Activated gamma-delta T cell treated with Interleukin-2 at 50 U/mL for 16 hours (primary cell): ENCODE results near the gene MAPKAPK3.

Source experiments
- DNase-seq: peaks from one replicate; pipeline ENCODE4 v3.0.0-alpha.2; 2020

The MAPKAPK3 gene

DNA sequence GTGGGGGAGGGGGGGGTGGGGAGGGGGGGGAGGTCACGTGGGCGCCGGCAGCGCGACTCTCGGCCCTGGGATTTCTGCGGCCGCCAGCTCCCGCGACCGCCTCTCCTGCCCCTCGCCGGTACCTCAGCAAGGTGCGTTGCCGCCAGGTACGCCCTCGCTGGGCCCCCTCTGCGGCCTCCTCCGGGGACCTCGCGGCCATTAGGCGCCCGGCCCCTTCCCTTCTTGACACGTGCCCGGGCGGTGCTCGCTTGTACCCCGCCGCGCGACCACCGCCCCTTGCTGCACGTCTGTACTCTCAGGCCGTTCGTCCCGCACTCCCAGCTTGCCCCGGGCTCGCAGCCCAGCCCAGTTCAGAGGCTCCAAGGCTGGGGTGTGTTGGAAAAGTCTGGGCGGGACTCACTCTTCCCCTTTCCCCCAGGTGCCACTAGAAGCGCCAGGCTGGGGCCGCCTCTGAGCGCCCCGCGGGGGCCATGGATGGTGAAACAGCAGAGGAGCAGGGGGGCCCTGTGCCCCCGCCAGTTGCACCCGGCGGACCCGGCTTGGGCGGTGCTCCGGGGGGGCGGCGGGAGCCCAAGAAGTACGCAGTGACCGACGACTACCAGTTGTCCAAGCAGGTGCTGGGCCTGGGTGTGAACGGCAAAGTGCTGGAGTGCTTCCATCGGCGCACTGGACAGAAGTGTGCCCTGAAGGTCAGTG is at the start of gene MAPKAPK3:
MAPKAPK3 (plus strand) TSS at position 56 of the 696 bp plus-strand sequence; CDS start at position 471, 415 bp downstream.
- no peak for DNase-seq

- peak; percentile 94 for DNase-seq
Measured at GRCh38 chr3:50567386-50568167, 49.4 kb upstream of the MAPKAPK3 start, which contains the start of gene C3orf18. Gene C3orf18 (minus strand): TSS chr3:50567747. CDS start chr3:50565699, 2,048 bp downstream.

GRCh38 chr3:50568947-50569749 is 47.8 kb upstream of the MAPKAPK3 start, which contains the start of gene HEMK1:
Gene HEMK1 (plus strand): TSS chr3:50569522. CDS start chr3:50571105, 1,583 bp downstream.
- peak; percentile 93 for DNase-seq

DNA sequence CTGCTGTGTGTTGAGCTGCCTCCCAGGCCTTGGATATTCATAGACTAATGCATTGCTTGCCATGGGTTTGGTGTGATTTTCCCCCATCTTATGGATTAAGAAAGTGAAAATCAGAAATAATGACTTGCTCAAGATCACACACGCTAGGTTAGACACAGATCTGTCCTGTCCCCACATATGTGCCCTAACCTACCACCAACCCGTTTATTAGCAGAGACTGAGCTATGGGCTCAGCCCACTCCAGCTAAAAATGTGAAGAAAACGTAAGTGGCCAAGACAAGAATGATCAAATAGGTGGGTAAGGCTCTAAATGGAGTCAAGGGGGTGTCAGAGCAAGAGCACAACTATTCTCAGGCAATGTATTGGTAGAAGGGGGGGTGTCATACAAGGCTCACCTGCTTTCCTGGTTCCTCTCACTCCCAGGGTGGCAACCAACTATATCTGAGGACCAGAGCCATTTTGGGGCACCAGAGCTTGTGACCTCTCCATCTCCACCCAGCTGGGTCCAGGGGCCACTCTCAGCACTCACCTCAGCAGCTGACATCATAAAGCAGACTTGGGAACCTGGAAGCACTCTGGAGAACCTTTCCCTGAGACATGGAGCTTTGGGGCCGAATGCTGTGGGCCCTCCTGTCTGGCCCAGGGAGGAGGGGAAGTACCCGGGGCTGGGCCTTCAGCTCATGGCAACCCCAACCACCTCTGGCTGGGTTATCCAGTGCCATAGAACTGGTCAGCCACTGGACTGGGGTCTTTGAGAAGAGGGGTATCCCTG is 46.3 kb upstream of the MAPKAPK3 start:
- DNase-seq, result no peak

DNA sequence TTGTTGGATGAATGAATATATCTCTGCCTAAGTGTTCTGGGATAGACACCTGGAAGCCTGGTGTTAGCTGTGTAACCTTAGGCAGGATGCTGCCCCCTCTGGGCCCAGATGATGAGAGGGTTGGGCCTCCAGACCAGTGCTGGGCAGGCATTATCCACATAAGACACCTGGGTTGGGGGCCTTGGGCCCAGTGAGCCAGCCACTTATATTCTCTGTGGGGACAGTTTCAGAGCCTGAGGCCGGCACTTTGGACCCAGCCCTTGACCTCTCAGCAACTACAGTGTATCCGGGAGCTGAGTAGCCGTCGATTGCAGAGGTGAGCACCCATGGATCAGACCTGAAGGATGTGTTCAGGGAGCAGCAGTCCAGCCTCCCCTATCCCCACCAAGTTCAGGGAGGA is 45.5 kb upstream of the MAPKAPK3 start:
- no peak for DNase-seq

DNA sequence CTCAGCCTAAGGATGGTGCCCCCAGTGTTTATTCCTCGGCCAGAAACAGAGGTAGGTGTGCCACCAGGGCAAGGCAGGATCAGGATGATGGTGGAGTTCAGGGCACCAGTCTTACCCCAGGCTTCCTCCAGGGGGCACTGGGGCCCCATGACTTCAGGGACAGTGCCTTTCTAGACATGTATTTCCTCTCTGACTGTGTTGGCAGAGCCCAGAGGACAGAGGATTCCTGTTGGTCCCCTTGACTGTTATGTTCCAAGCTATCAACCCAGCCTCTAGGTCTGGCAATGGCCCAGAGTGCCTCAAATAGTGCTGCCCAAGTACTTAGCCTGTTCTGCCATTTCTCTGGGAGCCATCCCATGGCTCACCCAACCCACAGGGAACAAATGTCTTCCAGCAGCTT is 44.8 kb upstream of the MAPKAPK3 start:
- DNase-seq, result peak; percentile 81

DNA sequence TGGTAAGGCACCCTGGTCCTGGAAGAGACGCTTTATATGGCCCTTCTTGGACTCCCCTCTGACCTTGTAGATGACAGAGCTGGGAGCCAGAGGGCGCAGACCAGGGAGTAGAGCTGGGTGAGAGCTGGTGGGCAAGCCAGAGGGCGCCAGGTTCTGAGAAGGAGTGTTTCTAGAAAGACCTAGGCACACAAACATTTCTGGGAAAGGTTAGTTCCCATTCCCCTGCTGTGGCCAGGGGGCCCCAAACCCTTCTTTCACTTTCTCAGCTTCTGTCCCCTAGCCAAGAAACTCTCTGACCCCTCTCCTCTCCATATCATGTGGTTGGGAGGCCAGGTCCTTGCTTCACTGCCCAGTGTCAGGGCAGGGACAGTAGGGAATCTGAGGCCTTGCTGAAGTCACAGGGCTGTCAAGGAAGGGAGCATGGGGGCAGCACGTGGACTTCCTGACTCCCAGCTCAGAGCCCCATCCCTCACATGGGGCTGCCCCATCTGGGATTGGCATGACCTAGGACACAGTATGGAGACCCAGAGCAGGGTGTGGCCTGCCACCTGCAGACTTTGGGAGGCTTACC is 44.1 kb upstream of the MAPKAPK3 start:
- DNase-seq, result no peak

- DNase-seq, result peak; percentile 68
Measured at GRCh38 chr3:50573566-50574443, 43.1 kb upstream of the MAPKAPK3 start.

- DNase-seq, result no peak
Measured at GRCh38 chr3:50574444-50574831, 42.5 kb upstream of the MAPKAPK3 start.

DNA sequence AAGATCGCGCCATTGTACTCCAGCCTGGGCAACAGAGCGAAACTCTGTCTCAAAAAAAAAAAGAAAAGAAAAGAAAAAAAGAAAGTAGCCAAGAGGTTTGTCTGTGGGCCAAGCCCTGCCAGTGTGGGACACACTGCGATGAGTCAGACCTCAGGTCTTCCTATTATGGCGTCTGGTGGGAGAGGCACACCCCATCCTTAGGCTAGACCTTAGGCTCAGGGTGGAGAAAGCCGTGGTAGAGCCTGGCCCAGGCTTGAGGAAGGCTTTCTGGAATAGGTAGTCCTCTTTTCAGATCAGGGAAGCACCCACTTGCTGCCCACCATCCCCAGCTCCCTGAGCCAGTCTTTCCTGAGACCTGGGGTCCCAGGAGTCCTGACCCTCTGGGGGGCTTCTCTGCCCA is 41.6 kb upstream of the MAPKAPK3 start:
- DNase-seq, result no peak

GRCh38 chr3:50577348-50577747 is 39.6 kb upstream of the MAPKAPK3 start:
- DNase-seq, result no peak

DNA sequence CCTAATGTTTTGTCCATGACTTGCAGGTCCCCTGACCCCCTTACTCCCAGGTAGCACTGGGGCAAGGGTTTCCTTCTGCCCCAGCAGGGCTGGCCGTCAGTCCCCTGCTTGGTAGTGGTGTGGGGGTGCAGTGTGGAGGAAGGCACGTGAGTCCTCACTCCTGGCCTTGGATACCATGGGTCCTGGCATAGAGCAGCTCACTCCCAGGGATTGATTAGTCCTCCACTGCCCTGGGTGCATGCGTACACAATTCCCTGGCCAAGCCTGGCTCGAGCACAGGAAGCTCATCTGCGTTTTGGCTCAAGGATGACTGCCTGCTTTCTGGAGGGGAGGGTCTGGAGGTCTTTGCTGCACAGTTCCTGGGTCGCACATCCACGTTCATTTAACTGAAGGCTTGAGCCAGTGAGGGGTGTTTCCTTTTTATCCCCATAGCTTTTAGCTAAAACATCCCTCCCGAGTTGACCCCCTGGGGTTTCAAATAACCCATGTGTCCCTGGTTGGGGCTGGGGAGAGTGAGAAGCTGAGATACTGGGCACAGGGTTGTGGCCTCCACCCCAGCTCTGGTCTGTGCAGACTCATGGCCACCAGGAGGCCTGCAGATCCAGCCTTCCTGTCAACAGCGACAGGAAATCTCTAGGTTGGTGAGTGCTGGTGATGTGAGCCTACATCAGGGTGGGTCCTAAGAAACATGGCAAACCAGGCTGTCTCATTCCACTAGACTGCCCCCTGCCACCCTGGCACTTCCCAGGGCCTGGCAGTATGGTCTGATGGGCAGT is 36.1 kb upstream of the MAPKAPK3 start:
- no peak for DNase-seq

- DNase-seq, result no peak
Measured at GRCh38 chr3:50581459-50581842, 35.5 kb upstream of the MAPKAPK3 start.

DNA sequence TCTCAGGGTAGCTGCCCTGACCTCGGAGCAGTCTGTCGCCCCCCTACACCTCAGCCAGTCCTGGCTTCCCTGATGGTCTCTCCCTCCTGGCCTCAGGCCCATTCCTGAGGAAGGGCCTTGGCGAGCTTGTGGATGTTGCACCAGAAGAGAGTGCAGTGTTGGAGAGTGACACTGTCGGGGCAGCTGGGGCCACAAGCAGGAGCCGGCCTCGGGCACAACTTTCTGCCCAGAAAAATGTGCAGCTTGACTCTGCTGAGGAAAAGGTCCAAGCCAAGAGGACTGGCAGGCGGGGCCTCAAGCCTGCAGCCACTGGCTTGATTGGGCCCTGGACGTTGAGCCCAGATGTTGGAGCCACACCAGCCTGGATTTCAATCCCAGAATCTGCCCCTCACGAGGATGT is 34.9 kb upstream of the MAPKAPK3 start:
- no peak for DNase-seq

DNA sequence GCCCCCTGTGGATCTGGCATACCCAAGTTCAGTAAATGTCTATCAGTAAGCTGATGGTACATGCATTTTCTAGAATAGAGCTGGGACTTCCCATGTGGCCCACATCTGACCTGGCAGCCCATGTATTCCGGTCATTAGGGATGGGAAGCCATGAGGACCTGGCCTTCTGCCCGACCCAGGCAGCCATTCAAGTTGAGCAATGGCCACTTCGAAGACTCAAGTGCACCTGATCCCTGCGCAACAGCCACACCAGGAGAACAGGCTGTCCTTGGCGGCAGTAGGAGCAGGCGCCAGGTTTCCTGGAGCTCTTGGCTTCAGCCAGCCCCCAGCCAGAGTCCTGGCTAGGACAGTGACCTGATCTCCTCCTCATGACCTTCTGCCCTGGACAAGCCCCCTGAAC is 33.1 kb upstream of the MAPKAPK3 start:
- DNase-seq, result no peak

- DNase-seq, result no peak
Measured at GRCh38 chr3:50584391-50584790, 32.6 kb upstream of the MAPKAPK3 start.

DNA sequence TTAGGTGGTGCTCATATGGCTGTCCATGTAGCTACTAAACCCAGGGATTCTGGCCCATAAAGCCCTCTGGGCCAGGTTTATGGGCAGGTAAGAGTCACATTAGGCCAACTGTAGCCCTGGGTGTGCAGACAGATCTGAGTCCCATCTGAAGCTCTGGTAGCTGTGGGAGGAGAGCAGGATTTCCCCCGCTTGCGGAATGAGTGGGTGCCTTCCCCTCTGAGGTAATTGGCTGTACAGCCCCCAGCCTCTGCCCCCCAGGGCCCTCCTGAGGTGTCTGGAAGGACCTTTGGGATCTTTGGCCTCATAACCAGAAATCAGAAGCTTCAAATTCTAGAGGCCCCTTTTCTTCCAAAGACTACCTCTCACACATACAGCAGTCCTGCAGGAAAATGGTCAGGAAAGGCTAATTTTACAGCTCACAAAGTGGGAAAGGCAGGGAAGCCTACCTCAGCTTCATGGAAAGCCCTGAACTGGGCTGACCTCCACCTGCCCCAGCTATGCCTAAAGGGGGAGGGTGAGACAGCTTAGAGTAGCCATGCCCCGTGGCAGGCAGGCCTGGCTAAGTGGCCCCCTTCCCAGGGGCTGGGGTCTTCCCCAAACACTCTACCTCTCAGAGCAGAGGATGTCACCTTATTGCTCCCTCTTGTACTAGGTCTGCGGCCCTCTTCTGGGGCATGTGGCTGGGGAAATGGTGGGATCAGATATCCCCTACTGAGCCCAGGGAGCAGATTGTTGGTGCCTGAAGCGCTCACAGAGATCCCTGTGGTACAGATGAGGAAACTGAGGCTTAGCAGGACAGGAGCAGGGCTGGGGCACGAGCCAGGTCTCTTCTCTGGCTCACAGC is 30.8 kb upstream of the MAPKAPK3 start:
- no peak for DNase-seq

GRCh38 chr3:50586763-50587070 is 30.2 kb upstream of the MAPKAPK3 start:
- DNase-seq, result no peak

DNA sequence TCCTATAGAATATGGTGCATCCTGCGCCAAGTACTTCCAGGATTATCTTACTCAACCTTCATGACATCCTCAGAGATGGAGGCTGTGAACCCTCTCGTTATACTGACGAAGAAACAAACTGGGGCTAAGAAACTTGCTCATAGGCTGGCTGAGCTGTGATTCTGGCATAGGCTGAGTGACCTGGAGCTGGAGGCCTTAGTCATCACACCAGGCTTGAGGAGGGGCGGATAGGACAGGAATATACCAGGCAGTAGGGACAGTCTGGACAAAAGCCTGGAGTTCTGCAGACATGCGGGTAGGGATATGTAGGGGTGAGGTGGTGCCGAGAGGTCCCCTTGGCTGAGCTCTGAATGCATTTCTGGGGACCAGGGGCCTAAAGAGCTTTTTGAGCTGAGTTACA is 29.6 kb upstream of the MAPKAPK3 start:
- no peak for DNase-seq
